Fibroblast of skin of left biceps (primary cell): ENCODE results near the gene TBXA2R.
"Not testable (repeated sequence)": the region's sequence is repeated elsewhere in the genome, so short reads cannot be mapped to it uniquely, and the experiment has no call there.

Experiments used
- DNase-seq, 2 experiments: peaks; one replicate each; pipeline ENCODE4 v3.0.0-alpha.2; 2013; ENCODE audit warnings: low read depth in 2 of 2

The TBXA2R gene

DNA sequence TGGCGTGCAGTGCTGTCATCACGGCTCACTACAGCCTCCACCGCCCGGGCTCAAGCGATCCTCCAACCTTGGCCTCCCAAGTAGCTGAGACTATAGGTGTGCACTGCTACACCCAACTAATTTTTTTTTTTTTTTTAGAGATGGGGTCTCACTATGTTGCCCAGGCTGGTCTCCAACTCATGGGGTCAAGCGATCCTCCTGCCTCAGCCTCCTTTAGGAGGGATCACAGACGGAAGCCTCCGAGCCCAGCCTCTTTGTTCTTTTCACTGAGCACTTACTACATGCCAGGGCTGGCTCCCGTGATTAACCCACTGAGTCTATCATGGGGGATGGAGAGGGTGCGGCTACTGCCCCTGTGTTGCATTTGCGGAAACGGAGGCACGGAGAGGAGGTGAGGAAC is 32.8 kb upstream of the TBXA2R start:
- no peak for DNase-seq

DNA sequence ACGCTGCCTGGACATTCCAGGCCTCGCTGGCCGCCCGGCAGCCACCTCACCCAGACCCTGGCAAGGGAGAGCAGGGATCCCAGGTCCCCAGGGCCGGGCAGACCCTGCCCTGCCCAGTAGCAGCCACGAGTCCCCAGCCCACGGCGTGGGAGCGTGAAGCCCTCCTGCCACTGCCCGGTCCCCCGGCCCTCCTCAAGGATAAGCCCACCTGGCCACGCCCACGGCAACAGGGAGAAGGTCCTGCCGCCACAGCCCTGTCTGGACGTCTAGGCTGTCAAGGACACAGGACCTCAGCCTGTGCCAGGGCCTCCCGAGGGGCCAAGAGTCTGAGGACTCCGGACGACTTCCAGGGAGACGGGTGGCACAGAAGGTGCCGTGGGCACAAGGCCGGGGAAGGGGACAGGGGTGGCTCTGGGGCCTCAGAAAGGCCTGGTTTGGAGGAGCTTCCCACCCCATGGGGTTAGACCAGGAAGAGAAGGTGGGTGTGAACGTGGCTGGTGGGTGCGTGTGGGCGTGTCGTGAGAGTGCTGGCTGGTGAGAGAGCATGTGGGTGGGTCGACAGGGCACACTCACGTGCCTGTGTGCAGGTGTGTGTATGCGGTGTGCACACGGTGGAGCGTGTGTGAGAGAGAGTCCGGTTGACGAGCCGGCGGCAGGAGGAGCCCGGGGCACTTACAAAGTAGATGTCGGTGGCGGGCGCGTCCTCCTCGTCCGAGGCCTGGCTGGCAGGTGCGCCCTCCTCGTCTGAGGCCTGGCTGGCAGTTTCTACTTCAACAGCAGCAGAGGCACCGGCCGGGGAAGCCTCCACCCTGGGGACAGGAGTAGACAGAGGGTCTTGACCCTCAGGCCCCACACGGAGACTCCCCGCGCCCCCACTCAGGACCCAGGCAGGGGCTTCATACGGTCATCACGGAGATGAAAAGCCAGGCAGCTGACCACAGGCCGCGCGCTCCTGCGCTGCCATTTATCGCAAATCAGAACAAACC is 31.8 kb upstream of the TBXA2R start:
- DNase-seq, result no peak

DNA sequence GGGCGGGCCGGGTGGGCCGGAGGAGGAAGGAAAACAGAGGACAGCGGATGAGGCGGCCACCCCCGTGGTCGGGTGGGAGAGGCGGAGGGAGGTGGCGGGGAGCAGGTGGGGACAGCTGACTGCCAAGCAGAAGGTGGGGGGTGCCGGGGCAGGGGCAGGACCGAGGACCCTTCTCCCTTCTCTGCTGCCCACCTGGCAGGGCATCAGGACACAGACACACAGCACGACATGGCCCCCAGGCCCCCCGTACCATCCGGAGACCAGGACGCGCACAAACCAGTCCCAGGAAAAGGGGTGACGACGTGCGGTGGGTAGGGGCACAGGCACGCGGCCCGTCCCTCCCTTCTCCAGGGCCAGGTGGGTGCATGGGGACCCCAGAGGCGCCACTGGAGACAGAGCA is 30.9 kb upstream of the TBXA2R start:
- no peak for DNase-seq

DNA sequence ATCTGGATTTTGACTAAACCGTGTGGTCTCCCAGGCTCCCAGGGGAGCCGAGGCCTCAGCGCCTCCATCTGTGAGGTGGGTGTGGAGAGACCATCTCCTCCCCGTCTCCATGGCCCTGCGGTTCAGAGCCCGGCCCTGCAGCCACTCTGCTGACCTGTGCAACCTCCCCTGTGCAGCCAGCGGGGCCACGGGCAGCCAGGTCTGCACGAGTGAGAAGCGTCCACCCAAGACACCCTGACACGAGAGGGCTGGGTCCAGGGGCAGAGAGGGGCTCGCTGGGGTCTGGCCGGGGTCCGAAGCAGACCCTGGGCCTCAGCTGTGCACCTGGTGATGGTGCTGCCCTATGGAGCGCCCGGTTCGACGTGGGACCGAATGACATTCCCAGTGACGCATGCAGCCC is 30.3 kb upstream of the TBXA2R start:
- no peak for DNase-seq

DNA sequence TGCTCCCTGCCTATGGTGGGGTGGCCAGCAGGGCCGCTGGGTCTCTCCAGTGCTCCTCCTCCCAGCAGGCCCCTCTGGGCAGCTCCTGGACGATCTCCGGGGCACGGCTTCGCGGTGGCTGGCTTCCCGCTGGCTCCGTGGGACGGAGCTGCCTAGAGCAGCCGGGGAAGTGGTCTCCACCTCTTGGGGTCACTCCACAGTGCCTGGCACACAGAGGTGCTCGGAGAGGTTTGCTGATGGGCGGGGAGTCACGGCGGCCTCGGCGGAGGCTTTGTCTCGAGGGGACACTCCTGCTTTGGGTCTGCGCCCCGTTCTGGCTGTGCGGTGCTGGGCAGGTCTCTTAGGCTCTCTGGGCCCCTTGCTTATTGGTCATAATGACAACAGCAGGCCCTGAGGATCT is 29.8 kb upstream of the TBXA2R start:
- no peak for DNase-seq

DNA sequence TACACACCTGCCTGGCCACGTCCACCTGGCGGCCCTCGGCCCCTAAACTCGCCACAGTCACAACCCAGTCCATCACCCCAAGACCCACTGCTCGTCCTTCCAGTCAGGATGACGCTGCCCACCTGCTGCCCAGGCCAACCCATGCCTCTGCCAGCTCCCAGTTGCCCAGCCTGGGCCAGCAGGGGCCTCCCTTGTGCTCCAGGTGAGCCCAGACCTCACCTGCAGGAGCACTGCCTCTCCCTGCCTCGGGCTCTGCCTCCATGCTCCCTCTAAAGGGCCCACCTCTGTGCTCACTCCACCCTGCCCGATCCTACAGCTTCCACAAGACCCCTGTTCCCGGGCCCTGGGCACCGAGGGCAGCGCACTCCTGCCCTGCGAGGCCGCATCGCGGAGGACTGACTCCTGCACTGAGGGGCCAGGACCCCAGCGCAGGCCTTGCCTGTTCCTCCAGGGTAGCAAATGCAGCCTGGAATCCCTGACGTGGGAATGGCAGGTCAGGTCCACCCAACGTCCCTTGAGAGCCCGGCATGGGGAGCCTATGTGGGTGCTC is 27.9 kb upstream of the TBXA2R start:
- no peak for DNase-seq

DNA sequence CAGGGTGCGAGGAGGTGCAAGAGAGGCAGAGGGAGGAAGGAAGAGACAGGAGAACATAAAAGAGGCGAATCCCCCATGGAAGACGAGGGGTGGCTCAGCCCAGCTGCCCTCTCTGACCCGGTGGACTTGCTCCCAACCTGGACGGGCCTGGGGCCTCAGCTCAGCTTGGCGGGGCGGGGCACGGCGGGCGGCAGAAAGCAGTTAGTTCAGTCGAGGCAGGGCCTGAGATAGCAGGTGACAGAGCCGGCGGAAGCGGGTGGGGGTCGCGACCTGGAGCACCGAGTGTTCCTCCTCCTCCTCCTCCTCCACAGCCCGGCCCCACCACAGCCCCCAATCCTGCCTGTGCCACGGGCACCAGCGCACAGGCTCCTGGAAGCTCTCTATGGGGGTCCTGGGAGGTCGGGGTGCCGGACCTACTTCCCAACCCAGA is 26.9 kb upstream of the TBXA2R start:
- no peak for DNase-seq

DNA sequence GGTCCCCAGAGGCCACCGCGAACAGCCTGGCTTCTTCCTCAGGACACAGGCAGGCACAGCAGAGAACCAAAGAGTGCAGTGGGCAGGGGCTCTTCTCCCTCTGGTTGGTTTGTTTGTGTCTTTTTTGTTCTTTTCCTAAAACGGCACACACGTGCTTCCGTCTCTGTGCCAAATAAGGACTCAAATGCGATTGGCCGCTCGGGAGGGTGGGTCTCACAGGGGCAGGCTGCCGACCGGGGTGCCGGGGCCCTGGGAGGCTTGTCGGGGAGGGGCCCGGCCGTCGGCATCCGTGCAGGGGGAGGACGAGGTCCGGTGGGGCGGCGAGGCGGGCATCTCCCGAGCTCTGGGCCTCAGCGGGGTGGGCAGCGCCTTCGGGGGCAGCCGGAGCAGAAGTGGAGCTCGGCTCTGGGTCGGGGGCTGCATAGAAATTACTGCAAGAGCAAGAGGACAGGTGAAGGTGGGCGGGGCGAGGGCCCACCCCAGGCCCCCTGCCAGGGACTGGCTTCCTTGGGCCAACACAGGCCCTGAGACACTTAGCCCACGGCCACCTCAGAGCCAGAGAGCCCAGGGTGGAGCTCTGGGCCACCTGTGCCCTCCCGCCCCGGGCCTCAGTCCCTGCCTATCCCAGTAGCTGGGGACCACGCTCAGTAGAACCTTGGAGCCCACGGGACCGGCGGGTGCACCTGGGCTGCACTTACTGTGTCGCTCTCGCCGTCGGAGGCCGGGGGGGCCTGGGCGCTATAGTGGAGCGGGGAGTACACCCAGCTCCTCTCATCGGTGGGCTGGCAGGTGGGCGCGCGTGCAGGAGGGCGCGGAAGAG is 26.3 kb upstream of the TBXA2R start:
- no peak for DNase-seq

DNA sequence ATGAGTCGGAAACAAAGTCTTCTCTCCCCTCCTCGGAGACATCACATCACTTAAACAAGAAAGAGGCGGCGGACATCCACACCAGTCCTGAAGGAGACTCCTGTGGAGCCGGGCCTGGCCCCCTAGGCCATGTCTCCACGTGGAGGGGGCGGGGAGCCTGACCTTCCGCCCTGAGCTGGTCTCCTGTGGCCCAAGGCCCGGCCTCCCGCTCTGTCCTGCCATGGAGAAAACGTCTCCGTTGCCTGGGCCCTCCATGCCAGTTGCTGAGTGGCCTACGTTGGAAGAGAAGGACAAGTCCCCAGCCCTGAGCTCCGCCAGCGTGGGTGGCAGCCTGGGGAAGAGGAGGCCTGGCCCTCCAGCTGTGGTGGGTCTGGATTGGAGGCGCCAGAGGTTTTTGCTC is 25.4 kb upstream of the TBXA2R start:
- DNase-seq, result no peak

DNA sequence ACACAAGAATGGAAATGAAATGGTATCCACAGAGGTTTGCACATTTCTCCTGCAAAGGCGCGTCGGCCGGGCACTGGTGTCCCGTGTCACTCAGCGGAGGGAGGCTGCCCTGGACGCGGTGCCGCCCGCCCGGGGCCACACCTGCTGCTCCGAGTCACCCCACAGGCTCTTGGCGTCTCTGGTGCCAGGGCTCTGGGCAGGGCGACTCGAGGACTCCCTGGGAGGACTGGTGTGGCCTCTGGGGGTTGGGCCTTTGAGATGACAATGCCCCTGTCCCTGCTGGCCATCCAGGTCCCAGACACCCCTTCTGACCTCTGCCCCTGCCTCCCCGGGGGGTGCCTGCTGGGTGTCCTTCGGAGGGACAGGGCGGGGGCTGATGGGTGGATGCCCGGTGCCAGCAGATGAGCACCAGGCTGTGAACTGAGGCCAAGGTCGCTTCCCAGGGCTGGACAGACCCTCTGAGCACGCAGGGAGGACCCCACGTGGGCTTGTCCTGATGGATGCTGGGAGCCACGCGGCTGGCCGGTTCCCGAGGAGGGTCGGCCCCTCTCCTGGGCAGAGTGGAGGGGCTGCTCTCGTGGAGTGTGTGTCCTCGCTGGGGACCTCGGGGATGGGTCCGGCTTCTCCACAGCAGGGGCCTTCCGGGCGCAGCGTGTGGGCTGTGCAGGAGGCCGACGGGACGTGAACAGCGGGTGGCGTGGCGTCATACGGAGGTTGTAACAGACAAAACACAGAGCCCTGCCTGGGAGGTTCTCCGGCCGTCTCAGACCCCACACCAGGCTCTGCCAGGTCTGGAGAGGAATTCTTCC is 24.6 kb upstream of the TBXA2R start:
- DNase-seq, result no peak

DNA sequence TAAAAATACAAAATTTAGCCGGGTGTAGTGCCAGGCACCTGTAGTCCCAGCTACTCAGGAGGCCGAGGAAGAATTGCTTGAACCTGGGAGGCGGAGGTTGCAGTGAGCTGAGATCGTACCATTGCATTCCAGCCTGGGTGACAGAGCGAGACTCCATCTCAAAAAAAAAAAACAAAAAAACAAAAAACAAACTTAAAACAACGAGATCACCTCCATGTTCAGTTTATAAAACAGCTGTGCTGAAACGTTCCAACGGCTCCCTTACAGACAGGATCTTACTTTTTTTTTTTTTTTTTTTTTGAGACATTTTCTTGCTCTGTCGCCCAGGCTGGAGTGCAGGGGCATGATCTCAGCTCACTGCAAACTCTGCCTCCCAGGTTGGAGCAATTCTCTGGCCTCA is 22.1 kb upstream of the TBXA2R start:
- not testable (repeated sequence) for DNase-seq

DNA sequence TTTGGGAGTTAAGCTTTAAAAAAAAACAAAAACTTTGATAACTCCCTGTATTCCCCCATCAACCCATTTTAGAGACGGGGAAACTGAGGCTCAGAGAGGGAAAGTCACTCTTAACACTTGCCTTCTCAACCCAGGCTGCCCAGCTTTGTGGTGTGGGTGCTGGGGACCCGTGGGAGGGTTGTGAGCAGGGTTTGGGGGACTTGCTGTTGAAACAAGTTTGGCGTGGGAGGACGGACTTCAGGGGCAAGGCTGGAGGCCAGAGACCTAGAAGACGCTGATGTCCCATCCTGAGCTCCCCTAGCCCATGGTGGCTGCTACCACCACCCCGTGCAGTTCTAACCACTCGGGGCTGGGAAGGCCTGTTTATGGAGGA is 20.7 kb upstream of the TBXA2R start:
- no peak for DNase-seq

DNA sequence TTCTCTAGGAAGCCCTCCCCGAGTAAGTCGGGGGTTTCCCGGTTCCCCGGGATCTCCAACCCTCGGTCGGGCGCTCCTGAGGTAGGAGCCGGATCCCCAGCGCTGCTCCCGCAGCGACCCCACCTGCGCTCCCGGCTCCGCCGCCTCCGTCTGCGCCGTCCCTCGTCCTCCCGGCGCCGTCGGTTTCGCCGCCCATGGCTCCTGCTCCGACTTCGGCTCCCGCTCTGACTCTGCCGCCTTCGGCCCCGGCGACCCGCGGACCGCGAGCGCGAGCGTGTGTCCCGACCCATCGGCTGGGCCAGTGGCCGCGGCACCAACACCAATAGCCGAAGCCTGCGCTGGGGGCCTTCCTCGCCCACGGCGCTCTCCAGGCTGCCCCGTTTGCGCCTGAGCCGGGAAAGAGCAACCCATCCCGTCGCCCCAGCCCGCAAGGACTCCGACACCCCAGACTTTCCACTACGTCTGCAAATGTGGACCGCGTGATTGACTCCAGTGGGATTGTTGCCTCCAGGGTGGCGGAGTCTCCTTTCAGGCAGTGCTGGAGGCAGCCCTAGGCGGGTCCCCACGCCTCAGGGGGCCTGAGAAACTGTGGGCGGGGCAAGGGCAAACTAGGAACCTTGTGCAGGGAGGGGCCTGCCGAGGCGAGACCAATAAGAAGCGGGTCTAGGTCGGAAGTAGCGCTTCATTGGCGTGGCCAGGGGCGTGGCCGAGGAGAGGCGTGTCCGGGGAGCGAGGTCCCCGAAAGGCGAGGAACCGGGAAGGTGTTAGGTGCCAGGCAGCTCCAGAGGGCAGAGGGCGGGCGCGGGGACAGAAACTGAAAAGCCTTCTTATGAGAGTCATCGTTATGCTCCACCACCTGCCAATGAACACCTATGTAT is 20.0 kb upstream of the TBXA2R start, which contains the start of gene CACTIN:
CACTIN (minus strand) TSS at position 318 of the 878 bp plus-strand sequence; CDS start at position 290, 28 bp downstream.
- DNase-seq, result peak; percentile 96 to 97

DNA sequence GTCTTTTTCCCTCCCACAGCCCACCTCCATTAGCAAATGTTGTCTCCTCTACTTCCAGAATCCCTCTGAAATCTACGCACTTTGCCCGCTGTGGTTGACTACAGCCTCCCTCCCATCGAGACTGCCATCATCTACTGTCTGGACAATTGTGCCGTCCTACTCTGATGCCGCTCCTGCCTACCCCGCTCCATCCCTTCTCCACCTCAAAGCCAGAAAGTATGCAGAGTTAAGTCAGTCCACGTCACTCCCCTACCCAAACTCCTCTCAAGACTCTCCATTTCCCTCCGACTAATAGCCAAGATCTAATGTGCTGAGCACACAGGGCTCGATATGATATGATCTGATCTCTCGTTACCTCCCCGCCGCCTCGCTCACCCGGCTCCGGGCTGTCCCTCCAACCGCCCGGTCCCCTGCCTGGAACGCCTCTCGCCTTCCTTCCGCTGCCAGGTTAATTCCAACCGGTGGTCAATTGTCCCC is 19.4 kb upstream of the TBXA2R start:
- no peak for DNase-seq

DNA sequence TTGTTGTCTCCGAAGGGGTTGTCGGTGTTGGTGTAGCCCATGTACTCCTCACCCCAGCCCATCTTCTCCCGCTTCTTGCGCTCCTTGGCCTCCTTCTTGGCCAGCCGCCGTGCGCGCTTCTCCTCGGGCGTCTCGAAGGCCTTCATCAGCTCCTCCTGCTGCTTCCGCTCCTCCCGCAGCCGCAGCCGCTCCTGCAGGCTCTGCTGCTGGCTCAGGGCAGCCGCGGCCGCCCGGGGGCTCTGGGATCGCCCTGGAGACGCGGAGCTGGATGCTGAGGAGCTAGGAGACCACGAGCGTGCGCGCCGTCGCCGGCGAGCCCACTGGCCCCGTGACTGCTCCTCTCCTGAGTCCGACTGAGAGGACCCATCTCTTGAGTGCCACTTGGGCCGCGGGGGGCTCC is 17.0 kb upstream of the TBXA2R start:
- DNase-seq, result no peak

DNA sequence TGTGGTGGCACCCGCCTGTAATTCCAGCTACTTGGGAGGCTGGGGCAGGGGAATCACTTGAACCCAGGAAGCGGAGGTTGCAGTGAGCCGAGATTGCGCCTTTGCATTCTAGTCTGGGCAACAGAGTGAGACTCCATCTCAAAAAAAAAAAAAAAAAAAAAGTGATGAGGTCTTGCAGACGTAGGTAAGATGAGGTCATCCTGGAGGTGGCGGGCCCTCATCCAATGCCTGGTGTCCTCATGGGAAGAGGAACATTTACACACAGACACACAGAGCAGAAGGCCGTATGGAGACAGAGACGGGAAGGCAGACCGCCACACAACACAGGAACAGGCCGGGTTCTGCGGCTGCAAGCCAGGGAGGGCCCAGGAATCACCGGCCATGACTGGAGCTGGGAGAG is 15.5 kb upstream of the TBXA2R start:
- no peak for DNase-seq

DNA sequence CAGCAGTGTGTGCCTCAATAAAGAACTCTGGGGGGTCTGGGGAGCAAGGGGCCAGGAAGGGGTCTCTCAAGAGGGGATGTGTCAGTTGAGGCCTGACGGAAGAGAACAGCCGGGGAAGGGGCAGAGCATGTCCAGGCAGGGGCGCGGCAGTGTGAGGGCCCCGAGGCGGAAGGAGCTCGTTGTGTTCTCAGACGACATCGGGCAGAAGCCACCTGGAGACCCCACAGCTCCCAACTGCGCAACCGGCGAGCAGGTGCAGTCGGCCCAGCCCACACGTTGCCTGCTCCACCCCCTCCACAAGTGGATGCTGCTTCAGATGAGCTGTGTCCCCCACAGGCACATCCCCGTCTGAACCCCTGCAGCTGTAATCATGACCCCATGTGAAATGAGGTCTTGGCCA is 15.0 kb upstream of the TBXA2R start:
- DNase-seq, result no peak

DNA sequence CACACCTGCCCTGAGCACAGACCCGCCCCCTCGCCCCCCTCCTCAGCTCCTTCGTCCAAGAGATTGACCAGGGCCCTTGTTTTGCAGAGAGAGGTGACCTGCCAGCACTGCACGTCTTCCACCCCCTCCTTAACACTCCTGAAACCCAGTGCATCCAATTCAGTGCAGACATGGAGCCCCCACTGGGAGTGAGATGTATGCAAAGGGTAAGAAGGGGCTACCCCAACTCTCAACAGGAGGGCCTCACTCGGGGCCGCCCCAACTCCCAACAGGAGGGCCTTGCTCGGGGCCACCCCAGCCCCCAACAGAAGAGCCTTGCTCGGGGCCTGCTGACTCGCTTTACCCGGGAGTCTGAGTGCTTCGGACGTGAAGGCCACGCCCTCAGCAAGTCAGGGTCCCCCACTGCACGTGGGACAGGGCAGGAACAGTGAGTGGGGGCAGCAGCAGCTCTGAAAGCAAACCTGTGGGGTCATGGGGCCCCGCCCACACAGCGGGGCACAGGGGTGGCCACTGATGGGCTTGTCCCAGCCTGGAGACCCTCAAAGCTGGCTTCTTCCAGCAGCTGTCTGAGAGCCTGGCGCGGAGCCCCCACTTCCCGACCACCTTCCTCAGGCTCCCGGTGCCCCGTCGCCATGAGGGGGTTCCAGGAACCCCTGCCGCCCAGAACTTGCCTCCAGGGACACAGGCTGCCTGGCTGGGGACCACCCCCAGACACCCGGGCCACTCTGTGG is 14.3 kb upstream of the TBXA2R start:
- DNase-seq, result no peak

DNA sequence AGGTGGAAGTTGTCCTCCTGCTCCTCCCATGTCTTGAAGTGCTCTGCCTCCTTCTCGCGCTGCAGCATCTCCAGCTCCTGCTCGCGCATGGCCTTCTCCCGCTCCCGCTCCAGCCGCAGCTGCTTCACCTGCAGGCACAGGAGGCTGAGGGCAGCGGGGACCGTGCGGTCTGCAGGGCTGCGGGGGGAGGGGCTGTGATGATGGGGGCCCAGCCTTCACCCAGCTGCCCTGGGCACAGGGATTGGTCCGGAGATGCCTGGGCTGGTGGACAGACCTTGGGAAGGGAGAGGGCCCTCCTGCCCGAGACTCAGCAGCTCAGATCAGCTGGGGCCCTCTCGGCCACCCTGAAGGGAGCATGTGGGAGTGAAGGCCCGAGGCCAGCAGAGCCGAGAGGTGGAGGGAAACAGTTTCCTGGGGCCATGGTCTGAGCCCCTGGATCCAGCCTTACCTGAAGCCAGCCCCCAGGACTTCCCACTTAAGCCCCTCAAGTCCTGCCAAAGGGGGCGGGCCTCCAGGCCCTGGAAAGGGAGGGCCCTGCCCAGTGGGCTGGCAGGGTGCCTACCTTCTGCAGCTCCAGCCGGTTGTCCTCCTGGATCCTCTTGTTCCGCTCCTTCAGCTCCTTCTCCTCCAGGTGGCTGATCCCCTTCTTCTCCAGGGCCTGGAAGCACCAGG is 13.6 kb upstream of the TBXA2R start:
- DNase-seq, result no peak
